ENCODE measurements around the gene C21orf91.
"Not testable (repeated sequence)": the region's sequence is repeated elsewhere in the genome, so short reads cannot be mapped to it uniquely, and the experiment has no call there.

Gene C21orf91

GRCh38 chr21:17779496-17779895, 39.7 kb downstream of the C21orf91 start:
- DNase-seq: no peak

- no peak for DNase-seq
Observed at GRCh38 chr21:17777072-17777765, 41.9 kb downstream of the C21orf91 start.

DNA sequence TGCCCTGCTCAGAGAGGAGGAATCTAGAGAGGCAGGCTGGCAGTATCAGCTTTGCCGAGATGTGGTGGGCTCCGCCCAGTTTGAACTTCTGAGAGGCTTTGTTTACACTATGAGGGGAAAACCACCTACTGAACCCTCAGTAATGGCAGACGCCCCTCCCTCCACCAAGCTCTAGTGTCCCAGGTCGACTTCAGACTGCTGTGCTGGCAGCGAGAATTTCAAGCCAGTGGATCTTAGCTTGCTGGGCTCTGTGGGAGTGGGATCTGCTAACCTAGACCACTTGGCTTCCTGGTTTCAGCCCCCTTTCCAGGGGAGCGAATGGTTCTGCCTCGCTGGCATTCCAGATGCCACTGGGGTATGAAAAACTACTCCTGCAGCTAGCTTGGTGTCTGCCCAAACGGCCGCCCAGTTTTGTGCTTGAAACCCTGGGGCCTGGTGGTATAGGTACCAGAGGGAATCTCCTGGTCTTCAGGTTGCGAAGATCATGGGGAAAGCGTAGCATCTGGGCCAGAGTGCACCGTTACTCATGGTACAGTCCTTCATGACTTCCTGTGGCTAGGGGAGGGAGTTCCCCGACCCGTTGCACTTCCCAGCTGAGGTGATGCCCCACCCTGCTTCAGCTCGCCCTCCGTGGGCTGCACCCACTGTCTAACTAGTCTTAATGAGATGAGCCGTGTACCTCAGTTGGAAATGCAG, 43.6 kb downstream of the C21orf91 start:
- DNase-seq: no peak

DNA sequence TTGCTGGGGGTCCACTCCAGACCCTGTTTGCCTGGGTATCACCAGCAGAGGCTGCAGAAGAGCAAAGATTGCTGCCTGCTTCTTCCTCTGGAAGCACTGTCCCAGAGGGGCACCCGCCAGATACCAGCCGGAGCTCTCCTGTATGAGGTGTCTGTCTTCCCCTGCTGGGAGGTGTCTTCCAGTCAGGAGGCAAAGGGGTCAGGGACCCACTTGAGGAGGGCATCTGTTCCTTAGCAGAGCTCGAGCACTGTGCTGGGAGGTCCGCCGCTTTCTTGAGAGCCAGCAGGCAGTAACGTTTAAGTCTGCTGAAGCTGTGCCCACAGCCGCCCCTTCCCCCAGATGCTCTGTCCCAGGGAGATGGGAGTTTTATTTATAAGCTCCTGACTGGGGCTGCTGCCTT, 44.1 kb downstream of the C21orf91 start:
- DNase-seq: not testable (repeated sequence)

GRCh38 chr21:17769447-17769845, 49.7 kb downstream of the C21orf91 start:
- DNase-seq: no peak

DNA sequence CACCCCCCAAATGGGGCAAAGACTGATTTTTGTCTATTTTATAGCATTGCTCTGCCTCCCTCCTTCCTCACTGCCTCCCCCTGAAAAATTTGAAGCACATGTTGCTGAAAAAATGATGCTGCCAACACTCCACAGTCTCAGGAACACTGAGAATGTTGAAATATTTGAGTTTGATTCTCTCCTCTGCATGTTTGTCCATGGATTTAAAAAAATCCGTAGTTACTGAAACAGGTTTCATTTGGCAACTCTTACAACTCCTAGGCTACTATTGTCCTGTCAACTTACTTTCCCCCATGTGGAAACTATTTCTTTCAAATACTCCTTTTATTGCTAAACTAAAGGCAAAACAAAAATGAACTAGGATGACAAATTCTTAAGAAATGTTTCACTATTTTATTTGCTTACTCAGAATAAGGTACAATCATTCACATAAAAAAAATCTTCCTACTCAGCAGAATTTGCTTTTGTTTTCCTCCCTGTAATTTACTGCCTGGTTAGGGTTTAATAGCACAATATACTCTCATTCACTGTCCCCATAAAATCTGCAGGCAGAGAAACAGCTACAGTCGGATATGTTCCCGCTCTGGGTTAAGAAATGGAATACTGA, 50.2 kb downstream of the C21orf91 start:
- DNase-seq: no peak

- no peak for DNase-seq
Observed at GRCh38 chr21:17765207-17765606, 53.9 kb downstream of the C21orf91 start.

DNA sequence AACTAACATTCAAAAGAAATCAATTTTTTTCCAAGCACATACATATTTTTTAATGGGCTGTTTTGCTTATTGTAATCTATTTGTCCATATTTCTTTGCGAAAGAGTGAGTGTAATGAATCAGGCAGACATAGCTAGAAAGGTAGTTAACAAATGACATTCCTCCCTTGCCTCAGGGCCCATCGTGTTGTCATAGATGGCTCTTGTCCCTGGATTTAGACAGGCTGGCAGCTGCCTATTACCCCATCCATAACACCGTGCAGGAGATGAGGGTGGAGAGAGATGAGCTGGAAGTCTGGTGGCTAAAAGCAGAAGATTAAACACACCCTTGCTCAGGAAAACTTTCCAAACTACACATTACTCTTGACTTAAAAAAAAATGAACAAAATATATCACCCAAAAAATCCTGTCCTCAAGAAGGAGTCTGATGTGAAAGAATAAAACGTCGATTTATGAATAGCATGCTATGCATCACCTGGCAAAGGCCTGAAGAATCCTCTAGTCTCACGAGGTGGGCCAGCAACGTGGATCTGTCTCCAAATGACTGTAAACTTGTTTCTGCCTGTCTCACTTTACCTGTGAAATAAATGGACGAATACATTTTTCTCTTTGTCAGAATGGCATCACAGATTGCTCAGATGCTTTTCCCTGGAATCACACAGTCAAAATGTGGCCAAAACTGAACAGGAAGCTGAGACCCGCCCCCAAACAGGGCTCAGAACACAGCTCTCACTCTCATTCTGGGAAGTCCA, 55.7 kb downstream of the C21orf91 start:
- DNase-seq: no peak

GRCh38 chr21:17759511-17760178, 59.5 kb downstream of the C21orf91 start:
- no peak for DNase-seq

DNA sequence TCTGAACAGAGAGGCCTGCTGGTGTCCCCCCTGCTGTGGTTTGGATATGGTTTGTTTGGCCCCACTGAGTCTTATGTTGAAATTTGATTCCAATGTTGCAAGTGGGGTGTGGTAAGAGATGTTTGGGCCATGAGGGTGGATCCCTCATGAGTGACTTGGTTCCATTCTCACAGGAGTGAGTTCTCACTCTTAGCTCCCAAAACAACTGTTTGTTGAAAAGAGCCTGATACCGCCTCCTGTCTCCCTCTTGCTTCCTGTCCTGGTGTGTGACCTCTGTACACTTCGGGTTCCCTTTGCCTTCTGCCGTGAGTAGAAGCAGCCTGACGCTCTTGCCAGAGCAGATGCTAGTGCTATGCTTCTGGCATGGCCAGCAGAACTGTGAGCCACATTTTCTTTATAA, 60.5 kb downstream of the C21orf91 start:
- DNase-seq: no peak

GRCh38 chr21:17757671-17758070, 61.5 kb downstream of the C21orf91 start:
- no peak for DNase-seq

DNA sequence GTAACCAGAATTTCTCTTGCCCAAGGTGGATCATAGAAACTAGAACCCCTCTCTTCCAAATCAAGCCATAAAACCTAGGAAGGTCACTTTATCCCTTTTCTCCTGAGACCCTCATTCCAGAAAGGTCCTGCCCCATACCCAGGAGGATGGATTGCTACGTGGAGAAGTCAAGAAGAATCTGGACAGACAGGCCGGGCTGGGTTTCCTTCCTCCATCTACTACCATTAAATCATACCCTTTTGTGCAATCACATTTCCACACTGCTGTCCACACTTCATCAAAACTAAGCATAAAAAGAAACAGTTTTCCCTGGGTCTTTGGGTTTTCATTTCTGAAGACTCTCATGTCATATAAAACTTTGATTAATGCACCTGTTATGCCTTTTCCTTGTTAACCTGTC, 65.4 kb downstream of the C21orf91 start:
- DNase-seq: no peak

DNA sequence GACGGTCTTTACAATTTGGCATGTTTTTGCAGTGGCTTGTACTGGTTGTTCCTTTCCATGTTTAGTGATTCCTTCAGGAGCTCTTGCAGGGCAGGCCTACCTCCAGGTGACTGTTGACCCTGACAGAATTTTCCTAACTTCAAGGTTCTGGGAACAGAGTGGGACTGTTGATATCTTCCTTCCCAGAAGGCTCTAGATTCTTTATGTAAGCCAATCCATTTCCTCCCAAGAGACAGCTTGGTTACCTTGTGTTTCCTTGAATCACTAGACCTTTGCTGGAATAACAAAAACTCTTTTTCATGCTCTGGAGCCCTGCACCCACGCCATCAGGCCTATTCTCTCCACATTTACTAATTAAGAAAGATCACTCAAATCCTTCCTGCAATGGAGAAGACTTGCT, 67.0 kb downstream of the C21orf91 start:
- DNase-seq: no peak

GRCh38 chr21:17746920-17747319, 72.2 kb downstream of the C21orf91 start:
- no peak for DNase-seq

DNA sequence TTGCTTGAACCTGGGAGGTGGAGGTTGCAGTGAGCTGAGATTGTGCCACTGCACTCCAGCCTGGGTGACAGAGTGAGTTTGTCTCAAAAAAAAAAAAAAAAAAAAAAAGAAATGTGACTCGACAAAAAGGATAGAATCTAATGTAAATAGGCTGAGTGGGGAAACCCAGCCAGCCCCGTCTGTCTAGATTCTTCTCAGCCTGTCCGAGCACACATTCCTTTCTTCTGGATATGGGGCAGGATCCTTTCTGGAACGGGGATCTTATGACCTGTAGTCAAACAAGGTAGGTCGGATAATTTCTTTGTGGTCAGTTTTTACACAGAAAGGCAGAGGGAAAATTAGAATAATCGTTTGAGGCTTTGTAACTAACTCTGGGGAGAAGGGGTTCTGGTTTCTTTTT, 74.1 kb downstream of the C21orf91 start:
- no peak for DNase-seq

GRCh38 chr21:17742940-17743592, 76.1 kb downstream of the C21orf91 start:
- no peak for DNase-seq

DNA sequence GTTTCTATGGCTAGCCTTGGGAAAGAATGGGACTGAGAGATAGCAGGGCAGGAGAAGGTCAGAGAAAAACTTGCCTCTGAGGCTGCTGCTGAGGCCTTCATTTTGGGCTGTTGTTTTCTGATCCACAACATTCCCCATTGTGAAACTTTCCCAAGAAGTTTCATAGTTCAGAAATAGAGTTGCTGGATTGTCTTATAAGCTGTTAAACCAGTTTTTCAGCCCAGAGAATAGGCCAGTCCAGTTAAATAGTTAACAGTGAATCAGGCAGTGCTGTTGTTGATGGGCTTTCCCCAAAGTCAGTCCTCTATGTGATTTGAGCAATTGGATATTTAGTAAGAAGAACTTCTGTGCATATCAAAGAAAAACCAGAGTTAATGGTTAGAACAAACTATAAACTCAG, 77.0 kb downstream of the C21orf91 start:
- no peak for DNase-seq

All from hypothalamus (tissue), 51 donors.